Activated CD8-positive, alpha-beta memory T cell treated with anti-CD3 and anti-CD28 coated beads, Interleukin-2, amount 50 U/mL, for 4 hours (primary cell): ENCODE data around the gene SNRNP70.

ENCODE experiments used
- DNase-seq: peaks from one replicate; pipeline ENCODE4 v3.0.0-alpha.2; 2020

Gene SNRNP70

DNA sequence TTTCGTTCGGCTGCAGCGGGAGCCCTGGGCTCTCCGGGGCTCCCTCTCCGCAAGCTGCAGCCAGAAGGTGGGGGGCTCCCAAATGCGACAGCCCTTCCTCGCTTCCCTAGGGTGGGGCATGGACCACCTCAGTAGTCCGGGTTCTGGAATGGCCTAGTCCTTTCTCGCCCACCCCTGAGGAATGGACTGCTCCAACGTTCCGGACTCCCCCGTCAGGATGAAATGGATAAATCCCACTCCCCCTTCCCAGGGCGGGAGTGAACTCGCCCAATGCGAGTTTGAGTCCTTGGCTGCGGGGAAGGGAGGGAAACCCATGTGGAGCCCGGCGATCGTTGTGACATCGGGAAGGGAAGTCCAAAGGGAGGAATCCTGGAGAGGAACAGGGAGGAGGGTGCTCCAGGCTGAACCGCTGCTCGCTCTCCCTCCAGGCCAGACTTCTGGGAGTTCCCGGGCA, 64.4 kb downstream of the SNRNP70 start:
- no peak for DNase-seq

DNA sequence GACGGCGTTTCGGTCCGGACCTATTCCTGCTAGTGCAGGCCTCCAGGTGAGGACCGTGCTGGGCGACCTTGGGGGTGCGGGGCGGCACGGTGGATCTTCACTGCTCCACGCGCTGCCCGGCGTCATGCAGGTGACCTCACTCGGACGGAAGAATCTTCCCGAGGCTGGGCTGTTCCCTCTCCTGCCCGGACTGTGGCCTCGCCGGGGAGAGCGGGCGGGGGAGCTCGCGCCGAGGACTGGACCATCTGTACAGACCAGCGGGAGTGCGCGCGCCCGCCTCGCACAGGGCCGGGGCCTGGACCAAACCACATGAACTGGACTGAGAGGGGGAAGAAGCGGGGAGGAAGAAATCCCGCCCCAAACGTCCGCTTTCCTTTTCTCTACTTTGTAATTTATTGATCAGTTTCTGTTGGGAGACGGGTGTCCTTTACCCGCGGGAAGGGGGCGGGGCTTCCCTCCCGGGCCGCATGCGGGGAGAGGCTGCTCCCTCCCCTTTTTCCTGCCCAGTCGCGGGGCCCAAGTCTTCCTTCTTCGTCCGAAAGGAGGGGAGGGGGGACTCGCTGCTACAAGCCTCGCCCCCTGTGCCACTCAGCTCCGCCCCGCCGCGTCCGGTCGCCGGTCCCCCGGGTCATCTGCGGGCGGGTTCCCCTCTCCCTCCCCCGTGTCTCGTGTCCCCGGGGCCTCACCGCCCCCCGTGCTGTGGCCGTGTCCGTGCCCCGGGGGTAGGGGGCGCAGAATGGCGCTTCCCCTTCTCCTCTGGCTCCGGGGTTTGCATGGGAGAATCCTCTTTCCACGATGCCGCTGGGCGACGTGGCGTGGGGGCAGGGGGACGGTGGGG, 65.1 kb downstream of the SNRNP70 start:
- peak; percentile 41 for DNase-seq

DNA sequence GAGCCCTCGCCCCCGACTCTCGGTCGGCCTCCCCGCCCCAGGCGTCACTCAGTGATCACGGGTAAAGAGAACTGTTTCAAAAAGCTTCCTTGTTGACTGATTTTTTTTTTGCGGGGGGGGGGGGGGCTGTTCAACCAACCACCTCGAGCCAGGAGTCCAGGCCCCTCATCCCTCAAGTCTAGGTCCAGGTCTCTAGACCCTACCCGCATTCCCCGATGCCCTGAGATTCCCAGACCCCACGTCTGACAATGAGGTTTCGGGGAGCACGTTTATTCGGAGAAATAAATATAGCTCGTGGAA, 65.6 kb downstream of the SNRNP70 start:
- no peak for DNase-seq

- peak; percentile 32 for DNase-seq
These were observed 66.2 kb downstream of the SNRNP70 start for GRCh38 chr19:49151267-49152118.

- no peak for DNase-seq
These were observed 66.9 kb downstream of the SNRNP70 start for GRCh38 chr19:49152119-49152550.

DNA sequence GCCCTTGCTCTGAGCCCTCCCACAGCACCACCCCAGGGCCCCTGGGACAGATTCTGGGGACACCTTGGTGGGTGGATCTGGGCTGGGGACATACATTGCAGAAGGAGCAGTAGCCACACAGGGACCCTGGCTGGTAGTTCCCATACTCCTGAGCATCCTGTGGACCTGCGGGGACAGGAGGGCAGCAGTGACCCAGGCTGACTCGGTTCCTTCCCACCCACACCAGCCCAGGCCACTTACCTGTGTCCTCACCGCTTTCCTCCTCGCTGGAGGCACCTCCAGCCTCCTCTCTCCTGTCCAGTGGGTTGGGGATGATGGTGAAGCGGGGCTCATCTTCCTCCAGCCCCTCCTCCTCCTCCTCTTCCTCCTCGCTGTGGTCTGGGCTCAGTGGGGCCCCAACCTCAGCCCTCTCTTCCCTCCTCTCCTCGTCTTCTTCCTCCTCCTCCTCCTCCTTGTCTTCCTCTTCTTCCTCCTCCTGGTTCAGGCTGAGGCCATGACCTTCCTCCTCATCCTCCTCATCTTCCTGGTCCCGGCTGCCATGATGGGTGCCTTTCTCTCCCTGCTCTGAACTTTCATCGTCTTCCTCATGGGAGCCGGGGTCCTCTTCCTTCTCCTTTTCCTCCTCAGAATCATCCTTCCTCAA, 68.0 kb downstream of the SNRNP70 start:
- no peak for DNase-seq

GRCh38 chr19:49154279-49154678, 69.0 kb downstream of the SNRNP70 start:
- DNase-seq = no peak

DNA sequence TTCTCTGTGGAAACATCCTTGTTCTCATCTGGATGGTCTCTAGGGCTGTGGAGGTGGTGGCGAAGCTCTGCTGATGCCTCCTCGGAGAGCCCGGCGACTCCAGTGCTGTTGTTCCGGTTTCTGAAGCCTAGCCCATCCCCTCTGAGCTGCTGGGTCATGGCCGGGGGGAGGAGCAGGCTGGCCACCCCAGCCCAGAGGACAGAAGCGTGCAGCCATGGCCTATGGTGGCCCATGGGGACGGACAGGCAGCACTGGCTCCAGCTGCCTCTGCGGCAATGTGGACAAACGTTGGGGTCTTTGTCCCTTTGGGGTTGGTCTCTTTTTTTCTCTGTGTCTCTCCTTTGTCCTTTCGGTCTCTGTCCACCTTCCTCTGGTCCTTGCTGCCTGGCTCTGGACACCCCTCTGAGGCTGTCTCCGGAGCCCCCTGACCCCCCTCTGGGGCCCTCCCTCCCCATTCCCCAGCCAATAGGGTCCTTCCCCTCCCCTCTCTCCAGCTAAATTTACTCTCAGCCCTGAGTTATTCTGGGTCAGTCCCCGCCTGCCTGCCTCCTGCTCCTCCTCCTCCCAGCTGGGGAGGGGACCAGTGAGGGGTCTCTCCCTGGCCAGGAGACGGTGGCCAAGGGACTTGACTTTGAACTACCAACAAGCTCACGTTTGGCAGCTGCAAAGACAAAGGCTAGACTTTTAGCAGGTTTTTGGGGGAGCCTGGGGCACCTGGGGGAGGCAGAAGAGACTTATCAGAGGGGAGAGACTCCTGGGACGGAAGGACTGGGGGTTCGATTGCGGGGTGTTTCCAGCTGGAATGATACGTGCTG, 70.0 kb downstream of the SNRNP70 start, which contains the start of gene HRC:
Gene HRC (minus strand): TSS at position 392 of the 815 bp plus-strand sequence. CDS start 159 bp downstream, at position 233.
- DNase-seq = no peak

- no peak for DNase-seq
These were observed 70.6 kb downstream of the SNRNP70 start for GRCh38 chr19:49155820-49156346.

DNA sequence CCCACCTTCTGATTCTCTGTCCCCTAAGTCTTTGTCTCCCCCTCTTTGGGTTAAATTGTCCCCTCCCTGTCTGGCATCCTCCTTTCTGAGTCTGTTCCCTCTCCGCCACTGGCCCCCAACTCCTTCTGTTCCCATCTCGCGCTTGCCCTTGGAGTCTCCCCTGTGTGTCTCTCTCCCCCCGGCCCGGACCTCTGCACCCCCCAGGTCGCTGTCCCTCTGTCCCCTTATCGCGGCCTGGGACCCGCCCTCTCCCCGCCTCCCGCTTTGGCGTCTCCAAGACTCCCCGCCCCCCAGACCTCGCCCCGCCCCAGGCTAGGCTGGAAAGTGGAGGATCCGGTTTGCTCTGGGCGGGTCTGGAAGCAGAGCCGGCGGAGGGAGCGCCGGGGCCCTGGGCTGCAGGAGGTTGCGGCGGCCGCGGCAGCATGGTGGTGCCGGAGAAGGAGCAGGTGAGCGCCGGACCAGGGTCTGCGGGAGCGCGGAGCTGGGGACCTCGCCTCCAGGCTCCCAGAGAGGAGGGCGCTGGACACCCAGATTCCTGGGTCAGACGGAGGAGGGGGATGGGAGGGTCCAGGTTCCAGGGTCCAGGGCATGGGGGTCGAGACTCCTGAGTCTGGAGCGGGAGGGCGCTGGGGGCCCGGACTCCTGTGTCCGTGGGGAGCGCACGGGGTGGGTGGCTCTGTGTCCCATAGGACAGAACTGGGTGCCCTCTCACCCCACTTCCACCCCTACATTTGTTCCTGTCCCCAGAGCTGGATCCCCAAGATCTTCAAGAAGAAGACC, 72.4 kb downstream of the SNRNP70 start, which contains the start of gene TRPM4:
Gene TRPM4 (plus strand): TSS at position 348 of the 780 bp plus-strand sequence. CDS start 75 bp downstream, at position 423.
- peak; percentile 37 for DNase-seq
